ENCODE data around the gene ZFYVE26. TPM values are rescaled to one million over a fixed set of nuclear protein-coding genes. Genes with fewer than 3 reads are reported as not detected.

Gene ZFYVE26
- total RNA-seq, 1 experiment from 2014 or later: 13.2 TPM

- RAD21 ChIA-PET (ENCODE audit: low non-redundant PET in 1 of 2, low total read pairs in 2 of 2, uncharacterized antibody in 2 of 2, unreplicated experiment in 2 of 2): no interaction called here
- BruUV-seq (replicated peaks): no TSS peak
- intact Hi-C loops (cut with micrococcal nuclease): no loop called here
- TF ChIP-seq EGR1 (IDR thresholded peaks at IDR 0.05; ENCODE audit: low read depth) (no peak), SP1 (IDR thresholded peaks at IDR 0.05; ENCODE audit: low read depth) (no peak)
- ATAC-seq: no peak
- Histone ChIP-seq H3K36me3 (ENCODE audit: control insufficient read depth in 1 of 2, insufficient read depth in 2 of 2, low read length in 2 of 2) (peaks cover 3 to 7% of the 10 kb centered on the region in 2 experiments; a peak in 2 of 4 replicates), H3K4me2 (ENCODE audit: low read length) (no peak overlapping the region), H4K20me1 (ENCODE audit: insufficient read depth) (no peaks in the 10 kb centered on the region), H2AFZ (ENCODE audit: low read depth, low read length, poor library complexity, severe bottlenecking) (no peak overlapping the region), H3K27me3 (ENCODE audit: insufficient read depth, low read length) (no peaks in the 10 kb centered on the region), H3K27ac (ENCODE audit: low read depth, low read length) (no peak overlapping the region), H3K9me3 (ENCODE audit: control insufficient read depth in 1 of 2, insufficient read depth in 1 of 2, low read depth in 1 of 2, low read length in 2 of 2) (no peaks in the 10 kb centered on the region), H3K9ac (ENCODE audit: low read length) (no peak overlapping the region), H3K4me1 (ENCODE audit: control insufficient read depth in 1 of 2, insufficient read depth in 2 of 2, low read length in 2 of 2) (no peaks in the 10 kb centered on the region), H3K79me2 (ENCODE audit: insufficient read depth, low read length) (no peaks in the 10 kb centered on the region), H3K9me2 (ENCODE audit: insufficient read depth) (no peaks in the 10 kb centered on the region), H3K4me3 (replicated peaks in 1 of 2; ENCODE audit: low read depth in 1 of 2, low read length in 2 of 2) (no peak overlapping the region)
- no peak for DNase-seq (ENCODE audit: low read depth, low spot score)
- POLR2A ChIA-PET: no interaction called here
- CTCF ChIA-PET: no interaction called here
Measured at GRCh38 chr14:67746927-67747326, 69.5 kb downstream of the ZFYVE26 start.

DNA sequence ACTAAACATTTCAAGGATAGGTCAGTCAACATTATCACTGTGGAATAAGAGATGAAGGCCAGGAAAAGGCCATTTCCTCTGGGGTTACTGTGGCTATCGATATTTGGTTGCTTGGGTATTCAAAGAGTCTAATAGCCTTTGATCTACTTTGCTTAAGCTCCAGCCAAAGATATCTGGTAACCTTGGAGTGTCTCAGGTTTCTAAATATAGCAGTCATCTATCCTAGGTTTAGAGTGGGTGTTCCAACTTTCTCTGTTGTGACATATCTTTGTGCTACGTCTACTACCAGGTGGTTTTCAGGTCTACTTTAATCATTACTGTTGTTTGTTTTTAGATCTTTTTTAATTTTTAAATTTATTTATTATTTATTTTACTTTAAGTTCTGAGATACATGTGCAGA lies 72.3 kb downstream of the ZFYVE26 start:
- POLR2A ChIA-PET: no interaction called here
- H2AFZ ChIP-seq (ENCODE audit: low read depth, low read length, poor library complexity, severe bottlenecking): no peak overlapping the region
- ATAC-seq (no peak), DNase-seq (ENCODE audit: low read depth, low spot score) (no peak)
- no TSS peak for BruUV-seq (replicated peaks)
- RAD21 ChIA-PET (ENCODE audit: low non-redundant PET in 1 of 2, low total read pairs in 2 of 2, uncharacterized antibody in 2 of 2, unreplicated experiment in 2 of 2): no interaction called here
- intact Hi-C loops (cut with micrococcal nuclease): no loop called here
- H3K9ac ChIP-seq (ENCODE audit: low read length): no peak overlapping the region
- no peak overlapping the region for H3K4me2 ChIP-seq (ENCODE audit: low read length)
- no peak overlapping the region for H3K4me3 ChIP-seq (replicated peaks in 1 of 2; ENCODE audit: low read depth in 1 of 2, low read length in 2 of 2)
- H3K27ac ChIP-seq (ENCODE audit: low read depth, low read length): no peak overlapping the region
- H3K27me3 ChIP-seq (ENCODE audit: insufficient read depth, low read length): no peaks in the 10 kb centered on the region
- H3K79me2 ChIP-seq (ENCODE audit: insufficient read depth, low read length): no peaks in the 10 kb centered on the region
- H3K4me1 ChIP-seq (ENCODE audit: control insufficient read depth in 1 of 2, insufficient read depth in 2 of 2, low read length in 2 of 2): peaks cover 0 to 6% of the 10 kb centered on the region in 2 experiments; a peak in 2 of 4 replicates
- peaks cover 0 to 5% of the 10 kb centered on the region in 2 experiments; a peak in 1 of 4 replicates for H3K36me3 ChIP-seq (ENCODE audit: control insufficient read depth in 1 of 2, insufficient read depth in 2 of 2, low read length in 2 of 2)
- CTCF ChIA-PET: no interaction called here
- H4K20me1 ChIP-seq (ENCODE audit: insufficient read depth): no peaks in the 10 kb centered on the region
- no peaks in the 10 kb centered on the region for H3K9me3 ChIP-seq (ENCODE audit: control insufficient read depth in 1 of 2, insufficient read depth in 1 of 2, low read depth in 1 of 2, low read length in 2 of 2)
- no peaks in the 10 kb centered on the region for H3K9me2 ChIP-seq (ENCODE audit: insufficient read depth)
- no peak for TF ChIP-seq EZH2 (IDR thresholded peaks at IDR 0.05)
- no peak for TF ChIP-seq JUND (IDR thresholded peaks at IDR 0.05)
- no peak for TF ChIP-seq RAD21 (IDR thresholded peaks at IDR 0.05; ENCODE audit: low read depth)
- no peak for TF ChIP-seq CBX3 (IDR thresholded peaks at IDR 0.05; ENCODE audit: low read depth)
- no peak for TF ChIP-seq SRF (IDR thresholded peaks at IDR 0.05; ENCODE audit: low read depth)
- TF ChIP-seq REST (IDR thresholded peaks at IDR 0.05; ENCODE audit: low read depth): no peak
- no peak for TF ChIP-seq ZNF274 (IDR thresholded peaks at IDR 0.05; ENCODE audit: low read depth, low read length)
- TF ChIP-seq, protein P1, sequence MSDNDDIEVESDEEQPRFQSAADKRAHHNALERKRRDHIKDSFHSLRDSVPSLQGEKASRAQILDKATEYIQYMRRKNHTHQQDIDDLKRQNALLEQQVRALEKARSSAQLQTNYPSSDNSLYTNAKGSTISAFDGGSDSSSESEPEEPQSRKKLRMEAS (IDR thresholded peaks at IDR 0.05): no peak
- no peak for TF ChIP-seq SIN3A (IDR thresholded peaks at IDR 0.05; ENCODE audit: low read depth)
- no peak for TF ChIP-seq YY1 (IDR thresholded peaks at IDR 0.05; ENCODE audit: extremely low read depth, insufficient replicate concordance, low read depth, low read length)
- no peak for TF ChIP-seq SP1 (IDR thresholded peaks at IDR 0.05; ENCODE audit: low read depth)
- no peak for TF ChIP-seq EZH2phosphoT487 (IDR thresholded peaks at IDR 0.05; ENCODE audit: borderline replicate concordance)
- TF ChIP-seq CEBPB (IDR thresholded peaks at IDR 0.05; ENCODE audit: low read depth): no peak
- no peak for TF ChIP-seq POLR2AphosphoS5 (IDR thresholded peaks at IDR 0.05; ENCODE audit: low read depth, low read length)
- no peak for TF ChIP-seq TCF7L2 (IDR thresholded peaks at IDR 0.05; ENCODE audit: borderline replicate concordance, extremely low read depth, insufficient read depth, insufficient read length)
- TF ChIP-seq ELF1 (IDR thresholded peaks at IDR 0.05; ENCODE audit: borderline replicate concordance, low read depth): no peak
- TF ChIP-seq ZFX (IDR thresholded peaks at IDR 0.05): no peak
- no peak for TF ChIP-seq EGR1 (IDR thresholded peaks at IDR 0.05; ENCODE audit: low read depth)
